Adrenal gland (tissue), 12 donors: ENCODE measurements around the gene TMEM35B. TPM values are rescaled to one million over a fixed set of nuclear protein-coding genes. Genes with fewer than 3 reads are reported as not detected.
A peak's percentile ranks its signal among the peaks of the same experiment; 100 is the strongest.
"Not testable (repeated sequence)": the region's sequence is repeated elsewhere in the genome, so short reads cannot be mapped to it uniquely, and the experiment has no call there.

Source experiments
- DNase-seq, 7 donors: peaks; one replicate each; pipeline ENCODE4 v3.0.0-alpha.2; 2019 to 2020
- H3K27ac ChIP-seq, 5 donors: fragments of 200-600 bp; sonication (generic) in 4 of 5; 1 replicate in 3 of 5; 2 replicates in 2 of 5; pipeline versions ENCODE4 v1.5.1 to v1.8.0; 2016 to 2020; ENCODE audit warnings: mild to moderate bottlenecking in 1 of 5
- H3K27me3 ChIP-seq: fragments of 200-600 bp; 2 replicates; pipeline ENCODE4 v1.8.0; 2021
- H3K36me3 ChIP-seq, 2 donors: fragments of 200-600 bp; replicated peaks in 1 of 2; 1 replicate in 1 of 2; 2 replicates in 1 of 2; pipeline versions ENCODE4 v1.5.1 to v1.8.0; 2018 to 2022
- H3K4me1 ChIP-seq, 2 donors: fragments of 200-600 bp; replicated peaks in 1 of 2; 1 replicate in 1 of 2; 2 replicates in 1 of 2; pipeline versions ENCODE4 v1.5.1 to v1.8.0; 2018 to 2021
- H3K4me3 ChIP-seq, 4 donors: fragments of 200-600 bp; sonication (generic) in 3 of 4; one replicate each; pipeline ENCODE4 v1.5.1; 2016 to 2018
- H3K9me3 ChIP-seq, 3 donors: fragments of 200-600 bp; sonication (generic) in 1 of 3; replicated peaks in 1 of 3; 1 replicate in 2 of 3; 2 replicates in 1 of 3; pipeline versions ENCODE4 v1.5.1 to v1.8.0; 2016 to 2021
- CTCF ChIP-seq, 6 experiments: fragments of 450-650 bp in 4 of 6; fragments of 200-600 bp in 2 of 6; sonication (generic) in 1 of 6; IDR thresholded peaks; 1 replicate in 5 of 6; 2 replicates in 1 of 6; pipeline versions ENCODE4 v1.5.1 to v1.8.0; 2016 to 2021; ENCODE audit warnings: antibody characterized with exemption in 6 of 6, mild to moderate bottlenecking in 2 of 6, moderate library complexity in 1 of 6
- POLR2A ChIP-seq, 2 donors: fragments of 450-650 bp; IDR thresholded peaks; one replicate each; pipeline ENCODE4 v1.6.1; 2017; ENCODE audit warnings: antibody characterized with exemption in 2 of 2, mild to moderate bottlenecking in 2 of 2, moderate library complexity in 1 of 2
- WGBS, 4 donors: extraction: QIAGEN DNeasy Blood & Tissue Kit in 2 of 4; methylation state at CpG; one replicate each; pipeline versions ENCODE4 v1.1.5 to v1.1.7; 2013 to 2017; 5-methylcytosine and 5-hydroxymethylcytosine counted together
- intact Hi-C, 2 donors: fragments of 100-400 bp; cut with DNase I; formaldehyde crosslinking; loops; one replicate each; pipeline versions ENCODE4 v1.14.1 to v1.15.0; 2022 to 2023
- polyA plus RNA-seq, 3 donors: library from polyadenylated mRNA; stranded (reverse); fragments of 200-250 nt in 2 of 3; fragments of 350-450 nt in 1 of 3; fragmentation: Illumina TruSeq in 1 of 3; extraction: RNeasy Lipid Tissue Mini Kit (QIAGEN cat#74804) in 1 of 3; gene quantifications; one replicate each; pipeline ENCODE4 v1.2.3, GENCODE V29; 2013 to 2014
- total RNA-seq, 9 donors: library from RNA; depleted of rRNA in 4 of 9; stranded (reverse); fragments of >200 nt in 4 of 9; fragments of 120-200 nt in 1 of 9; fragmentation: NEBNext Ultra II Directional in 1 of 9; extraction: Animal tissue kit (Norgen Biotek cat#: 25700) in 1 of 9; gene quantifications; one replicate each; pipeline versions ENCODE4 v1.1.0 to v1.2.4, GENCODE V29; 2013 to 2023
- donor health status: healthy with polysubstance abuse.
- donor health status: Bipolar disorder and iron deficiency.
- donor health status: DM: yes; HTN: yes; CAD: no.
- donor health status: DM: no; HTN: no; CAD: no.
- donor health status: DM: no; HTN: no; CAD: no.
- donor health status: DM: yes; HTN: yes; CAD: no.

TMEM35B gene
- total and polyA plus RNA-seq, 12 donors = 17.1 to 88.9 (median 44.3) TPM

GRCh38 chr1:34988581-34988980 is 3.4 kb upstream of the TMEM35B start:
- intact Hi-C loops = loop anchor here in 1 of 2 donors (10.0 kb wide), 1 partner anchor 124 kb away; no protein-coding TSS in a partner anchor
- H3K27me3 ChIP-seq = no peaks in the 10 kb centered on the region
- no peak overlapping the region for H3K4me3 ChIP-seq
- DNase-seq = no peak
- no peaks in the 10 kb centered on the region for H3K9me3 ChIP-seq
- H3K4me1 ChIP-seq = peaks cover 11 to 31% of the 10 kb centered on the region in 2 donors
- no peak for TF ChIP-seq POLR2A (IDR thresholded peaks at IDR 0.05)
- no peak for TF ChIP-seq CTCF (IDR thresholded peaks at IDR 0.05)
- H3K27ac ChIP-seq = peak overlapping the region in 1 of 5 donors; percentile 8
- peaks cover 0 to 6% of the 10 kb centered on the region in 2 donors for H3K36me3 ChIP-seq

- no peak for DNase-seq
- intact Hi-C loops = loop anchor here in 1 of 2 donors (10.0 kb wide), 1 partner anchor 123 kb away; no protein-coding TSS in a partner anchor
- Histone ChIP-seq H3K27ac (peak overlapping the region in 1 of 5 donors; percentile 8), H3K4me3 (no peak overlapping the region), H3K9me3 (no peaks in the 10 kb centered on the region), H3K4me1 (peaks cover 12 to 36% of the 10 kb centered on the region in 2 donors), H3K27me3 (no peaks in the 10 kb centered on the region), H3K36me3 (peaks cover 0 to 6% of the 10 kb centered on the region in 2 donors)
- no peak for TF ChIP-seq CTCF (IDR thresholded peaks at IDR 0.05)
- no peak for TF ChIP-seq POLR2A (IDR thresholded peaks at IDR 0.05)
- WGBS, 4 donors = 43 to 50% (median 48%) methylated on average over 2 of the region's 2 CpGs
Measured at GRCh38 chr1:34988147-34988546, 3.0 kb upstream of the TMEM35B start.

GRCh38 chr1:34987018-34987417 is 1.9 kb upstream of the TMEM35B start:
- 92 to 97% (median 96%) methylated on average over 2 of the region's 2 CpGs for WGBS, 4 donors
- Histone ChIP-seq H3K4me3 (no peak overlapping the region), H3K36me3 (peaks cover 0 to 6% of the 10 kb centered on the region in 2 donors), H3K9me3 (no peaks in the 10 kb centered on the region), H3K27me3 (no peaks in the 10 kb centered on the region), H3K27ac (no peak overlapping the region), H3K4me1 (peaks cover 12 to 40% of the 10 kb centered on the region in 2 donors)
- TF ChIP-seq POLR2A (IDR thresholded peaks at IDR 0.05) (no peak), CTCF (IDR thresholded peaks at IDR 0.05) (no peak)
- intact Hi-C loops = loop anchor here in 1 of 2 donors (10.0 kb wide), 1 partner anchor 122 kb away; no protein-coding TSS in a partner anchor
- DNase-seq = no peak

GRCh38 chr1:34985609-34985904 is 410 bp upstream of the TMEM35B start:
- intact Hi-C loops = loop anchor here in 1 of 2 donors (10.0 kb wide), 1 partner anchor 121 kb away; no protein-coding TSS in a partner anchor
- H3K4me1 ChIP-seq = peaks cover 12 to 40% of the 10 kb centered on the region in 2 donors
- H3K9me3 ChIP-seq, H3K36me3 ChIP-seq, H3K27me3 ChIP-seq, DNase-seq: not testable (repeated sequence)
- WGBS, 4 donors = 27 to 37% (median 29%) methylated on average over 3 of the region's 3 CpGs
- peak overlapping the region; percentile 71 to 96 (median 89) for H3K27ac ChIP-seq
- H3K4me3 ChIP-seq = peak overlapping the region; percentile 20 to 95 (median 72)

- Histone ChIP-seq H3K9me3 (no peaks in the 10 kb centered on the region), H3K4me1 (peaks cover 12 to 40% of the 10 kb centered on the region in 2 donors), H3K27ac (peak overlapping the region; percentile 71 to 96 (median 89)), H3K27me3 (no peaks in the 10 kb centered on the region), H3K4me3 (peak overlapping the region; percentile 20 to 95 (median 72)), H3K36me3 (no peaks in the 10 kb centered on the region)
- WGBS, 4 donors = 0 to 4% (median 1%) methylated on average over 3 to 4 of the region's 4 CpGs
- TF ChIP-seq CTCF (IDR thresholded peaks at IDR 0.05) = no peak
- no peak for TF ChIP-seq POLR2A (IDR thresholded peaks at IDR 0.05)
- DNase-seq = peak in 1 of 7 donors; percentile 48
- intact Hi-C loops = loop anchor here in 1 of 2 donors (10.0 kb wide), 1 partner anchor 120 kb away; no protein-coding TSS in a partner anchor
Measured at GRCh38 chr1:34984435-34984792, 733 bp downstream of the TMEM35B start.
